HT-29 (cell line): ENCODE results near the gene DNAJB6. TPM values are rescaled to one million over a fixed set of nuclear protein-coding genes. Genes with fewer than 3 reads are reported as not detected.
A peak's percentile ranks its signal among the peaks of the same experiment; 100 is the strongest.

Source experiments
- DNase-seq: peaks from one replicate; pipeline ENCODE4 v3.0.0-alpha.2; 2015; ENCODE audit warnings: low spot score
- total RNA-seq: library from RNA; depleted of rRNA; stranded (reverse); fragments of >200 nt; shearing (Covaris generic); gene quantifications from 2 replicates; pipeline ENCODE4 v1.2.3, GENCODE V29; 2014; rRNA removed

The DNAJB6 gene
- 43.8 and 48.2 TPM in 2 replicates for total RNA-seq

DNA sequence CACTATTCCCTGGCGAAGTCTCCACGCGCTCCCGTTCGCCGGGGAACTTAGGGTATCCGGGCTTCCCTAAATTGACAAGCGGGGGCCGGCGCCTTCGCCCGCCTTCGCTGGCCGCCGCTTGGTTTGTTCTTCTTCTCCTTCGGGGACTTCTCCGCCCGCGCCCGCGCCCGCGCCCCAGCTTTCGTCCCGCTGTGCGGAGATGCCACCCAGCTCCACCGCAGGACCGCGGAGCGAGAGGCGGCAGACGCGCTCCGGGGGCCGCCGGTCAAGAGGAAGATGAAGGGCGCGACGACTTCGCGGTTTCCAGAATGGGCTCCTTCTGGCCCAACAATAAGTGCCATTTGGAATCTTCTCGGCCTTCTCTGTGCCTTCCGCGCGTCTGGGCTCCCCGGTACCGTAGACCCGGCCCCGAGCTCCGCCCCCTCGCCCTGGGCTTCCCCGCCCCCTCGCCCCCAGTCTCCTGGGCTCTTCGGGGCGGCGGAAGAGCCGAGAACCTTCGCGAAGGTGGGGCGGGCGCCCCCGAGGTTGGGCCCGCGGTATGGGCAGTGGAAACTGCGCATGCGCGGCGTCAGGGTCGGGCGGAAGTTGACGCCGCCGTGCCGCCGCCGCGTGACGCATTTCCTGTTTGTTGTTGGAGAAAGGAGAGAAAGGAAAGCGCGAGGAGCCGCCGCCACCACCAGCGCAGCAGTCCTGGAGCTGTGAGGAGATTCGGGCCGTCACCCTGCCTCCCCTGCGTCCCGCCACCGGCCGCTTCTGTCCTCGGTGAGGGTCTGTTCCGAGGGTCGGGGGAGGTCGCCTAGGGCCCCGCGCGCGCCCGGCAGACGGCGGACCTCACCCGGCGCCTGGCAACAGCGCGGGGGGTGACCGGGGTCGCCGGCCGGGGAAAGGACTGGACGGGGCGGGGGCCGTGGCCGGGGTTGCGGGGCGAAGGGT is at the start of gene DNAJB6:
Gene DNAJB6 (plus strand): TSS at position 622 of the 933 bp plus-strand sequence. CDS start 21,569 bp downstream, outside the sequence.
- DNase-seq: peak; percentile 97

GRCh38 chr7:157291404-157292080 is 45.3 kb upstream of the DNAJB6 start:
- no peak for DNase-seq

DNA sequence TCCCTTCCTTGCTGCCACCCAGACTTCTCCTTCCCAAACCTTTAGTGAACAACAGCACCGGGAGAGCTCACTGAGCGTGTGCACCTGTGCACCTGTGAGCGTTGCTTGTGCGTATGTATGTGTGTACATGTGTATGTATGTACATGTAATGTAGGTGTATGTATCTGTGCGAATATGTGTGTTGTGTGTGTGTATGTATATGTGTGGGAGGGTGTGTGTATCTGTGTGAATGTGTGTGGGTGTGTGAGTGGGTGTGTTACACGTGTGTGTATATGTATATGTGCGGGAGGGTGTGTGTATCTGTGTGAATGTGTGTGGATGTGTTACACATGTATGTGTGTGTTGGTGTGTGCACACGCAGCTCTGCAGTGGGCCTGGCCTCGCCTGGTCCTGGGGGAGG is 44.5 kb upstream of the DNAJB6 start:
- no peak for DNase-seq

DNA sequence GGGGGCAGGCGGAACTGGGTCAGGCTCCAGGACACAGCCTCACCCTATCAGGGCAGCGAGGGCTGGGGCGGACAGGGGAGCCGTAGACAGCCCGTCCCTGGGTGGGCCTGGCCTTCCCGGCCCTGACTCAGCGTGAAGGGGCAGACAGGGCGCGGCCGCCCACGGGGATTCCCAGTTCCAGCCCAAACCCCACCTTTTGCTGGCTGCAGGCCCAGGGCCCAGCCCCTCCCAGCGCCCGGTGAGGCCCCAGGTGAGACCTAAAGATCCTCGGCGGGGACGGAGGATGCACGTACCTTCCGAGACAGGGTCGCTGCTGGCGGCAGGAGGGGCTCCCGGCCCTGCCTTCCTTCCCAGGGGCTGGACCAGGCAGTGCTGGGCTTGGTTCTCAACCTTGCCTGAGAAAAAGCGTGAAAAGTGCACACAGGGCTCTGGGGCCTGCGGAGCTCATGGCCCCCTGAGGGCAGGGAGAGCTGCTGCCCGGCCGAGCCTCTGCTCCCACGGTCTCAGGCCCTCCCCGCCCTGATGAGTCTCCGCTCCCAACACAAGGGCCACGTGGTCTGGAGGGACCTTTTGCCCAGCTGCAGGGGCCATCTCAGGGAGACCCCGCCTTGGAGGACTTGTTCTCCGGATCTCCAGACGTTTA is 43.9 kb upstream of the DNAJB6 start:
- DNase-seq: peak; percentile 37

- no peak for DNase-seq
Observed at GRCh38 chr7:157293413-157293788, 43.4 kb upstream of the DNAJB6 start.

- DNase-seq: no peak
Observed at GRCh38 chr7:157294773-157295172, 42.0 kb upstream of the DNAJB6 start.

DNA sequence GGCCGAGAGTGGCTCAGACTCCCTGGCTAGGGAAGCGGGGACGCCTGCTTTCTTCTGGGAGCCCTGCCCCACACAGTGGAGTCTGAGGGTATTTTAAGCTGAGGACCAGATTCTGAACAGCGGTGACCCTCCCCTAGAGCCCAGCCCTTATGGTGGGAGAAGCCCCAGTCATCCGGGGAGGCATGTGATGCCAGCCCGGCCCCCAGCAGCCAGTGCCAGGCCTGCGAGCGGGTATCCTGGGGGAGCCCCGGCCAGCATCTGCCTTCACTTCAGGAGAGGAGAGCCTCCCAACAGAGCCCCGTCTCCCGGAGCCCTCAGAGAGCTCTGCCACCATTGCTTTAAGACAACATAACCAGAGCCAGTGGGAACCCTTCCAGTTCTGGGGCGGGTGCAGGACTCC is 41.5 kb upstream of the DNAJB6 start:
- no peak for DNase-seq

- no peak for DNase-seq
Observed at GRCh38 chr7:157297185-157297584, 39.6 kb upstream of the DNAJB6 start.

DNA sequence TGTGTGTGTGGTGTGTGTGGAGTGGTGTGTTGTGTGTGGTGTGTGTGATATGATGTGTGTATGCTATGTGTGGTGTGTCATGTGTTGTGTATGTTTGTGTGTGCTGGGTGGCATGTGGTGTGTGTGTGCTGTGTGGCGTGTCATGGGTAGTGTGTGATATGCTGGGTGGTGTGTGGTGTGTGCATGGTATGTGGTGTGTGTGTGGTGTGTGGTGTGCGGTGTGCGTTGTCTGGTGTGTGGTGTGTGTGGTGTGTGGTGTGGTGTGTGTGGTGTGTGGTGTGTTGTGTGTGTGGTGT is 37.5 kb upstream of the DNAJB6 start:
- DNase-seq: no peak

GRCh38 chr7:157299613-157300368 is 37.0 kb upstream of the DNAJB6 start:
- DNase-seq: peak; percentile 88

- DNase-seq: no peak
Observed at GRCh38 chr7:157300369-157300825, 36.4 kb upstream of the DNAJB6 start.

DNA sequence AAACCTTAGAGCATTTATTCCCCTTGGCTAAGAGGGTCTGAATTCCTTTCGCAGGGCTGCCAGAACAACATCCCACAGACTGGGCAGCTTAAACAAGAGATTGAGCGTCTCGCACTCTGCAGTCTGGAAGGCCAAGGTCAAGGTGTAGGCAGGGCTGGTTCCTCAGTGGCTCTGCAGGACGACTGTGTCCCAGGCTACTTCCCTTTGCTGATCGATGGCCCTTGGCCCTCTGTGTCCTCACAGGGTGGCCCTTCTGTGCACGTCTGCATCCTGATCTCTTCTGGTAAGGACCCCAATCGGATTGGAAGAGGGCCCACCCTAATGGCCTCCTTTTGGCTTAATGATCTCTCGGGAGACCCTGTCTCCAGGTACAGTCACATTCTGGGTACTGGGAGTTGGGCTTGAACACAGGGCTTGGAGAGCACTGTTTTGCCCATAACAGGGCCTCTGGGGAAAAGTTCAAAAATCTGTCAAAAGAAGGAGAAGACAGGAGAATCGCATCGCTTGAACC is 35.1 kb upstream of the DNAJB6 start:
- DNase-seq: no peak

DNA sequence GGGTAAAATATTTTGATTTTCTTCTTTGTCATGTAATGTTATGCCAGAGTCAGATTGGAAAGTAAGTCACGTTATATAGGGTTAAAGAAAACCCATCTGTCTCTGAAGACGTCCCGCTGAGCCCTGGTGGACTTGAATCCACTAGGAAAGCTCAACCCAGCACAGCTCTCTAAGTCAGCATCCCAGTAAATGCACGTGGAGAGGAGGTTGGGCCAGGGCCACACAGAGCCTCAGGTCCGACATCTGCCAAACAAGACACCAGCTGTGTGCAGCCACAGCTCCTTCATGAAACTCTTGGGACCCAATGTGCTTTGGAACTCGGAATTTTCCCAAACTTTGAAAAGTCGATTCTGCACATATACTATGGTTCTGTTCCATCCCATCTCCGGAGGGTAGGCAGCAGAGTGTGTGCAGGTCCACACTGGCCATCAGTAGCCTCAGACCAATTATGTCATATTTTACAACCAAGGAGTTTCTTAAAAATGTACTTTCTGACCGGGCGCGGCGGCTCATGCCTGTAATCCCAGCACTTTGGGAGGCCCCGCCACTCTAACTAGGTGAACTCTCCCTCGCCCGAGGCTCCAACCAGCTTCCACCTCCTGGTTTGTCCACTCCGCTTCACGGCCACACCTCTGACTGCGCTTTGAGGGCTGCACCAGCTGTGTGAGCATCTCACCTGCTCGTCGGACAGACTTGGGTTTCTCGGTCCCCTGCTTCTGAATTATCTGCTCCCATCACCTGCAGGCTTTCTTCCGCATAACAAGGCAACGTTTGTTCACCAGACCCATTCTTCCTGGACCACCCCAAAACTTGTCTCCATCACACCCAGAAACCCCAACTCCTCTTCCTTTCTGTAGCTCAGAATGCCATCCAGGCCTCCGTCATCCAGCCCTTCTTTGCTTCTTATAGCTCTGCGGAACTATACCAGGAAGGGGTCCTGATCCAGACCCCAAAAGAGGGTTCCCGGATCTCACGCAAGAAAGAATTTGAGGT is 29.7 kb upstream of the DNAJB6 start:
- no peak for DNase-seq

GRCh38 chr7:157309988-157310668 is 26.7 kb upstream of the DNAJB6 start:
- no peak for DNase-seq

DNA sequence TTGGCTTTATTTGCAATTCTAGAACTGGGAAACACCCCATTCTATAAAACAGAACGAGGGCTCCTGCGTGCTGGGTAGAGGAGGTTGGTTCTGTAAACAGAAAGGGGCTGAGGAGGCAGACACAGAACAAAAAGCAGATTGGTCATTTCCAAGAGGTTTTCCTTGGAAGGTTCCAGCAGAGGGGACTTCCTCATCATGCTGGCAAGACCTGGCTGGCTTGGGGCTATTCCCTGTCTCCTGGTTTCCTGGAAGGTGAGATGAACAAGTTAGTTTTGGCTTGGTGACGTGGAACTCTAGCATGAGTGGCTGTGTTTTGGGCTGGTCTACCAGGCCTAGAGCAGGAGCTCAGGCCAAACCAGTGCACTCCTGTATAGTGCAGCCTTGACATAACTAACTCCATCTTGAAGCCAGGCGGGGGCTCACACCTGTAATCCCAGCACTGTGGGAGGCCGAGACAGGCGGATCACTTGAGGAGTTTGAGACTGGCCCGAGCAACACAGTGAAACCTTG is 26.1 kb upstream of the DNAJB6 start:
- DNase-seq: no peak

DNA sequence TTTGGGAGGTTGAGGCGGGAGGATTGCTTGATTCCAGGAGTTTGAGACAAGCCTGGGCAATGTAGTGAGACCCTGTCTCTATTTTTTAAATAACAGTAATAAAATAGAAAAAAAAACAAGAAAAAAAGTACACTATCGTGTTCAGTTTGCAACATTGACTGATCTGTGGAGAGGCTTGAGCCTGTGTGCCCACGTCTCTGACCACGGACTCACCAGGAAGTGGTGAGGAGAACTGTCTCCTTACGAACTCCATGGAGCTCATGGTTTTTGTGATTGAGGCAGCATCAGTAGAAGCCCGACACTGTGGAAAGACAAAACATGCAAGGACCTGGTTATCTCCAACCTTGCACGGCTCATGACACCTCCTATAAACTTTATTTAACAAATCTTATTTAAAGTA is 23.9 kb upstream of the DNAJB6 start:
- DNase-seq: no peak

GRCh38 chr7:157313645-157314044 is 23.2 kb upstream of the DNAJB6 start:
- DNase-seq: no peak

DNA sequence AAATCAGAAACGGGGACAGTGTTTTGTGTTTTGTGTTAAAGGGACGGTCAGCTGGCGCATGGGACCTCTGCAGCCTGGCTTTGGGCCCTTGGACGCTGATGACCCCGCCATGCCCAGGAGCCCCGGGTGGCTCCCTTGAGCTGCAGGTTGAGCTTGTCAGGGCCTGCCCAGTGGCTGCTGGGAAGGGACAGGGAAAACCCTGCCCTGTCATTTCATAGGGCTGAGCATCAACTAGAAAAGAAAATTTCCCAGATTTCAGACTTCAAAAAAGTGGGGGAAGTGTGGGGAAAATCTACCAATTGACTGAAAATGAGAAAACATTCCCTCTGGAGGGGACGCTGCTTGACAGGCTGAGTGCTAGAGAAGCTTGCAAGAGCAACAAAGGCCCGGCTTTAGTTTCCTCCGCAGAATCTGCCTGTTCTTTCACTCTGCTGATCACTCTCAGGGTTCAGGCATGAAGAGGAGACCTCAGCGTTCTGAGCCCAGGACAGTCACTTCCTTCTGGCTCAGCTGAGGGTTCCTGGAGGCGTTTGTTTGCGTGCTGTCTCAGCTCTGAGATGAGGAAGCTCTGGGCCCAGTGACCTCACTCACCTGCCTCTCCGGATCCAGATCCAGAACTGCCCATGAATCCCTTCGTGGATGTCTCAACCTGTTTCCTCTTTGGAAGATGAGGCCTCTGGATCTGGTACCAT is 18.6 kb upstream of the DNAJB6 start:
- DNase-seq: peak; percentile 36

DNA sequence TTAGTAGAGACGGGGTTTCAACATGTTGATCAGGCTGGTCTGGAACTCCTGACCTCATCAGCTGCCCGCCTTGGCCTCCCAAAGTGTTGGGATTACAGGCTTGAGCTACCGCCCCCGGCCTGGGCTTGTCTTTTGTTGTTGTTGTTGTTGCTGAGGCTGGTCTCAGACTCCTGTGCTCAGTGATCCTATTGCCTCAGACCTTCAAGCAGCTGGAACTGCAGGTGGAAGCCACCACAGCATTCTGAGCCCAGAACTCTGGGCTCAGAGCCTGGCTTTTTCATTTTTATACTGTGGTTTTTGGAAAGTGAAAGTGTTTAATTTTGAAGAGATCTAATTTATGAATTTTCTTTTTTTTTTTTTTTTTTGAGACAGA is 16.2 kb upstream of the DNAJB6 start:
- DNase-seq: no peak
